ENCODE data around the gene PDIA5. TPM values are rescaled to one million over a fixed set of nuclear protein-coding genes. Genes with fewer than 3 reads are reported as not detected.
"Not testable (repeated sequence)": the region's sequence is repeated elsewhere in the genome, so short reads cannot be mapped to it uniquely, and the experiment has no call there.

The PDIA5 gene
- total RNA-seq, 1 donor from 2014 or later = 58.8 TPM

DNA sequence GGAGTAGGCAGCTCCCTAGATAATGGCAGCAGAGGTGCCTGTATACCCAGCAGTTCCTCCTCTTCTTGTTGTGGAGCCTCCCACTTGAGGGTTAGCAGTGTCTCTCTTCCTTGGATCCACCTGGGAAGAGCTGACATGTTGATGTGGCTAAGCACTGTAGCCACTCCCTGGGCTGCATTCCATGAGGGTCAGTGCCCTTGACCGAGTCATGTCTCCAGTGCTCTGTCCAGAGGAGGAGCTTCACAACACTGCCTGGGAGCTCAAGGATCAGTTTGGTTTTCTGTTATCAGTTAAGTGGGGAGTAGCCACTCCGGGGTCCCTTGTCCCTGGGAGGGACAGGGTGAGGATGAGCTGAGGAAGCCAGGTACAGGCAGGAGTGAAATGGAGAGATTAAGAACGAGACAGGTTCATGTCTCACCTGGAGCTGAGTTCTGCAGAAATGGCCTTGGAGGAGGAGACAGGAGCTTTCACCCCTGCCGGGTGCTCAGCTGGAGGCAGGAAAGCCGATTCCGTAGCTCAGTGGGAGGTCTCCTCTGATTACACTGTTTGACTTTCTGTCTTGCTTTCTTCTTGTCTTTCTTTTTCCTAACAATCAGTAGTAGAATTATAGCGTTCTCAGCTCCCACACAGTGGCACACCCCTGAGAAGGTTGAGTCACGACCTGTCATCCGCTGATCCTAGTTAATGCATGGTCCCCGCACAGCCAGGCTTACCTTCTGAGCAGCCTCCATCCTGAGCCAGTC lies 77.0 kb downstream of the PDIA5 start:
- DNase-seq (ENCODE audit: low read depth, low spot score) = no peak

GRCh38 chr3:123147754-123148535 lies 81.1 kb downstream of the PDIA5 start:
- no peak for DNase-seq (ENCODE audit: low read depth, low spot score)

- DNase-seq (ENCODE audit: low read depth, low spot score) = no peak
Observed at GRCh38 chr3:123148772-123149171, 81.9 kb downstream of the PDIA5 start.

GRCh38 chr3:123149525-123149924 lies 82.7 kb downstream of the PDIA5 start:
- no peak for DNase-seq (ENCODE audit: low read depth, low spot score)

- DNase-seq (ENCODE audit: low read depth, low spot score) = no peak
Observed at GRCh38 chr3:123150449-123151215, 83.8 kb downstream of the PDIA5 start.

DNA sequence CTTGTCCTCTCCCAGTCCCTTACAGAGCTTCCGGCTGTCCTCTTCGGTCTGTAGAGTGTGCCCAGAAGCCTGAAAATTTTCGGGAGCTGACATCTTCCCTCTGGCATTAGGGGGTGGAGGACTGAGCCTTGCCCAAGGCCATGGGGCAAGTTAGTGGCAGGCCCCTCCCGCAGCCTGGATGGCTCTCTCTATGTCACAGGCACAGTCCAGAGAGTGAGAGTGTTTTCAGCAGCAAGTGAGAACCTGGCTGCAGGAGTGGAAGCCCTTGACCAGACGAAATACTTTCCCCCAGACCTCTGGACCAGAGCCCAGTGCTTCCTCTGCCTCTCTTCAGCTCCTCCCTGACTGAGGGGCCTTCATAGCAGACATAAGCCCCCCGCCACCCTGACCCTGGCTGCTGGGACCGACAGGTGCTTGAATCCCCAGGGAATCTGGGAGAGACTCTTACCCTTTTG lies 84.5 kb downstream of the PDIA5 start:
- DNase-seq (ENCODE audit: low read depth, low spot score) = no peak

DNA sequence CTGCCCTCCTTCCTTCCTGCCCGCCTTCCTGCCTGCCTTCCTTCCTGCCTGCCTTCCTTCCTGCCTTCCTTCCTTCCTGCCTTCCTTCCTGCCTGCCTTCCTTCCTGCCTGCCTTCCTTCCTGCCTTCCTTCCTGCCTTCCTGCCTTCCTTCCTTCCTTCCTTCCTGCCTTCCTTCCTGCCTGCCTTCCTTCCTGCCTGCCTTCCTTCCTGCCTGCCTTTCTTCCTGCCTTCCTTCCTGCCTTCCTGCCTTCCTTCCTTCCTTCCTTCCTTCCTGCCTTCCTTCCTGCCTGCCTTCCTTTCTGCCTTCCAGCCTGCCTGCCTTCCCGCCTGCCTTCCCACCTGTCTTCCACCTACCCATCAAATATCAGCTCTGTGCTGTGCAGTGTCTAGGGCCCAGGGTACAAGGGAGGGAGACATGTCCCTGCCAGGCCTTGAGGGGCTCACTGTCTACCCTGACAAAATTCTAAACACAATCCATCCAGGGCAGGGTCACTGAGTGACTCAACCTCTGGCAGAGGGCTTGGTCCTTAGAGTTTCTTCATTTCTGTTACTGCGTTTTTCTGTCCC lies 85.1 kb downstream of the PDIA5 start:
- DNase-seq (ENCODE audit: low read depth, low spot score) = not testable (repeated sequence)

GRCh38 chr3:123152687-123153086 lies 85.9 kb downstream of the PDIA5 start:
- DNase-seq (ENCODE audit: low read depth, low spot score) = no peak

- DNase-seq (ENCODE audit: low read depth, low spot score) = no peak
Observed at GRCh38 chr3:123153125-123154019, 86.5 kb downstream of the PDIA5 start.

- no peak for DNase-seq (ENCODE audit: low read depth, low spot score)
Observed at GRCh38 chr3:123154020-123154985, 87.5 kb downstream of the PDIA5 start.

- DNase-seq (ENCODE audit: low read depth, low spot score) = no peak
Observed at GRCh38 chr3:123155471-123156011, 88.7 kb downstream of the PDIA5 start.

DNA sequence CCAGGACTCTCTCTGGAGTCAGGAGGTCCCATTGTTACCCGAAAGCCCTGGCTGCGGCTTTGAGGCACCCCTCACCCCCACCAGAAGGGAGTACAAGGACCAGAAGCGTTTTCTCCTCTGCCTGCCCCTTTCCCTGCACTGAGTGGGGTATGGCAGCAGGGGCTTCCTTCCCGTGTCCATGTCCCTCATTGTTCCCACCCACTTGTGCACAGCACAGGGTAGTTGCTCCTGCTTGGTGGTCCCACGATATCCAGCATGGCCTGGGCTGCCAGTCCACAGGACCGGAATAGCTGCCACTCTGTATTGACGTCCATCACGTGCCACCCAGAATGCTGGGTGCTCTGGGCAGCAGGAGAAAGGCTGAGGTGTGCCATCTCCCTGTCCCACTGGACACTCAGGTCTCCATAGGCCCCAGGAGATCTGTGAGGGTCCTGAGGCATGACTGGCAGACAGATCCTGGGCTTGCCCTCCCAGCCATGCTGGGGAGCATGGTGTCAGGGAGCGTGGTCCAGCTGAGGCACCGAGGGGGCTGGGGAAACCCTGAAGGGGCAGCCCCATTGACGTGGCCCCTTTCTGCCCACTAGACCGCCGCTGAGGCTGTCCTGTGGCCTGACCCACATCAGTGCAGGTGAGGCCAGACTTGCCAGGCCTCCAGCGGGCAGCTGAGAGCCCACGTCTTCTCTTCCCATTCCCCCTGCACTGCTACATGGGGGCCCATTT lies 89.6 kb downstream of the PDIA5 start:
- DNase-seq (ENCODE audit: low read depth, low spot score) = no peak

DNA sequence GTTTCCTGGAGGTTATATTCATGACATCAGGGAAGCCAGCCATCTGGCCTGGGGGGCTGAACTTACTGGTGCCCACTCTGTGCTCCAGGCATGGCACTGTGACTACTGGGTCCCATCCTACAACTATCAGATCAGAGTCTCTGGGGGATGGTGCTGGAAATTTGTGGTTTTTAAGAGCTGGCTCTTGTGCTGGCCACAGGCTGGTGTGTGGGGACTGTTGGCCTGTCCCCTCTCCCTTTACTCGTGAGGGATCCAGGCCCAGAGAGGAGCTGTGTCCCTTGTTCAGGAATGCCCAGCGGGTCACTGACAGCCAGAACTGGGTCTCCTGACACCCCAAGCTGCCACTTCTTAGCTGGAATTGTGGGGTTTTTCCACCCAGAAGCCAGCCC lies 90.4 kb downstream of the PDIA5 start:
- DNase-seq (ENCODE audit: low read depth, low spot score) = no peak

DNA sequence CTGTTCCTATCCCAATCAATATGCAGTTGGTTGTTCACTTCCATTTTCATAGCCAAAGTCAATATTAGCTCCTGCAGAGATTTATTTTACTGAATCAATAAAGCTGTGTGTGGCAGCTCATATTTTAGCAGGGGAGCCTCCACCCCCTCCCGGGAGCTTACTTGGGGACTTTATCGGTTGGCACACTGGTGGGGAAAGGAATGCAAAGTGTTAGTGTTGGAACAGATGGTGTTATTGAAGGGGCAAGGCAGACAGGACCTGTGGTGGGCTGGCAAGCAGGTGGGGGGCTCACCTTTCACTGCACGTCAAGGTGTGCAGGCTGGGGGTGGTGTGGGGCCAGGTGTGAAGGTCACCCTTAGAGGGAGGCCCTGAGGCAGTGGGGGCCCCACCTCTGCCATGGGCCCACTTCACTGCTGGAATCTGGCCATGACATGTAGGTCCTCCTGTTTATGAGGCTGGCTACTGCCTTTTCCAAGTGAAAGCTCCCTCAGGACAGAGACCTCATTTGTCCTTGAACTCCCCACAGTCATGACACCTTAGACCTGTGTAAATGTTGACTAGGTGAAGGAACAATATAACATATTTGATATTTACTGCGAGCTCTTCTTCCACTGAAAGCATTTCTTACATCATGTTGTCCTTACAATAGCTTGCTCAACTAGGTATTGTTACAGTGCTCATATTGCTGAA lies 90.9 kb downstream of the PDIA5 start:
- DNase-seq (ENCODE audit: low read depth, low spot score) = no peak

DNA sequence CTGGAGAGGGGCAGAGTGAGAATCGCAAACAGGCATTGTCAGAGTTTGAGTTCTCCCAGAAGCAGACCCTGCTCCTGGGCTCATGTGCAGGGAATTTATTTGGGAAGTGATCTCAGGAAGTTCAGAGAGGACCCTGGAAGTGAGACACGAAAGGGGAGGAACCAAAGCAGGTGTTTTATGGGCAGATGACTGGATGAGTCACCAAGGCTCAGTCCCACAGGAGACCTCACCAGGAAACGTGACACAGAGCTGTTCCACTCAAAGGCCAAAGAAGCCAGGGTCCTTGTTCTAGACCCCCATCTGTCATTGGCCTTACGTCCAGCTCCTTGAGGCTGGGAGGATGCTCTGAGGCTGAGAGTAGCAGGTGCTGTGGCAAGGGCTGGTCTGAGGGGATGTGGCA lies 91.5 kb downstream of the PDIA5 start:
- DNase-seq (ENCODE audit: low read depth, low spot score) = no peak

DNA sequence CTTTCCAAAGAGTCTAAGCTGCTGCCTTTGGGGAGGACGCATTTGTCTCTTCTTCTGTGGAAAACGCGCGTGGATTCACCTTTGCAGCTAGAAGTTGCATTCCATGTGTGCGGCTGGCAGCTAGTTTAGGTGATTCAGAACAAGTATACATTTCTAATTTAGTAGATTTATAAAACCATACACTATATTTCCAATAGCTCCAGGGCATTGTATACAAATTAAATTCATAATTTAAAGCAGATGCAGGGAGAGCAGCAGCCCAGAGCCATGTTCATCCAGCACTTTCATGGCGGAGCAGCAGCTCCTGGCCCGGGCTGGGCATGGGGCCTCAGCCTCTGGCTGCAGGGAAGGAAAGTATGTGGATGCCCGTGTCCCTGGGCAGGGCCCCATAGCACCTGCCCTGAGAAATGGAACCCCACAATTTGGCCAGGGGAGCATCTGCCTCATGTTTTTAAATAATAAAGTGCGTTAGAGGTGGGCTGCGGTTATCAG lies 92.1 kb downstream of the PDIA5 start:
- no peak for DNase-seq (ENCODE audit: low read depth, low spot score)

DNA sequence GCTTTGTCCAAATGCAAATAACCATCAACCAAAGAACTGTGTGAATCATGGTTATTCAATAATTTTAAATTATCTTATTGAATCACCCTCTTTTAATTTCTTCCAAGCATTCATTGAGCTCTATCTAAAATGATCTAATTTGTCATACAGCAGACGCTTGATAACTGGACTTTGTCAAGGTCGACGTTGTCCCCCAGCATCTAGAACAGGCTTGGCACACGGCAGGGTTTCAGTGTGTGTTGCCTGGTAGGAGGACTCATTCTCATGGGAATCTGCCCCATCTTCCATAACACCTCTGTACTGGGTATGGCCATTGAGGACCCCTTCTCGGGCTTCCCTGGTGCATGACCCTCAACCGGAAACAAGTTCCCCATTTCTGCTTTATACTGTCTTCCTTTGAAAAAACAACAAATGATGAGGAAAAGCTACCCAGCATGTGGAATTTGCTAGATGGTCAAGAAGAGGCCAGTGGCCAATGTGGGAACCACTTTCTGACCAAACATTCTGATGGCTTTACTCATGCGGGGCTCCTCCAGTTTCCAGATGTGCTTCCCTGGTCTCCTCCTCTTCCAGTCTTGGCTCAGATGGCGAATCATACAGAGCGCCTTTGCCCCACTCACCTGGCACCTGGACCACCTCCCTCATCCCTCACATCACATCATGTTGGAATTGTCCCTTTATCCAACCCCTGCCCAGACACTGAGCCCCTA lies 93.3 kb downstream of the PDIA5 start:
- no peak for DNase-seq (ENCODE audit: low read depth, low spot score)

All from pulmonary artery endothelial cell (primary cell).